ENCODE results near the gene EXOSC10.

DNA sequence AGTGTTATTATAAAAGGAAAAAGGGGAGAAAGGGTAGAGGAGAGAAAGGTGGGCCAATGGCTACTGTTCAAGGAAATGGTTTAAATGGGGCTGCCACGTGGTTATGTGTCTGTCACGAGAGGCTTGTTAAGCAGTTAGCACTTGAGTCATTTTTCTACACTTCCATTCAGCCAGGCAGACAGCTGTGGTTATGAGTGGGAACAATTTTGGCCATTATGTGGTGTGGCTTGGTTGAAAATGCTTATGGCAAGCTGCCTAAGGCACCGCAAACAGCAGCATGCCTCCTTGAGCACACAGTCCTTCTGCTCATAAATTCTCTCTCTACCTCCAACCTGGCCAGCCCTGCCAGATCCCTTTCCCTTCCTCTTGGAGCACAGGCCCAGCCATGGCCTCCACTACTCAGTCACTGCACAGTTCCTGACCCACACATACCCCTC is 36.7 kb downstream of the EXOSC10 start:
- no peak for TF ChIP-seq POLR2A (IDR thresholded peaks at IDR 0.05; ENCODE audit: extremely low read depth, insufficient read length)
- TF ChIP-seq, protein P1, sequence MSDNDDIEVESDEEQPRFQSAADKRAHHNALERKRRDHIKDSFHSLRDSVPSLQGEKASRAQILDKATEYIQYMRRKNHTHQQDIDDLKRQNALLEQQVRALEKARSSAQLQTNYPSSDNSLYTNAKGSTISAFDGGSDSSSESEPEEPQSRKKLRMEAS (IDR thresholded peaks at IDR 0.05; ENCODE audit: low read depth, low read length): peak; percentile 91

All from NB4 (cell line).